ENCODE data around the gene TNS4. TPM values are rescaled to one million over a fixed set of nuclear protein-coding genes. Genes with fewer than 3 reads are reported as not detected.

The TNS4 gene
- total and polyA plus RNA-seq, 5 experiments from 2014 or later = not detected

DNA sequence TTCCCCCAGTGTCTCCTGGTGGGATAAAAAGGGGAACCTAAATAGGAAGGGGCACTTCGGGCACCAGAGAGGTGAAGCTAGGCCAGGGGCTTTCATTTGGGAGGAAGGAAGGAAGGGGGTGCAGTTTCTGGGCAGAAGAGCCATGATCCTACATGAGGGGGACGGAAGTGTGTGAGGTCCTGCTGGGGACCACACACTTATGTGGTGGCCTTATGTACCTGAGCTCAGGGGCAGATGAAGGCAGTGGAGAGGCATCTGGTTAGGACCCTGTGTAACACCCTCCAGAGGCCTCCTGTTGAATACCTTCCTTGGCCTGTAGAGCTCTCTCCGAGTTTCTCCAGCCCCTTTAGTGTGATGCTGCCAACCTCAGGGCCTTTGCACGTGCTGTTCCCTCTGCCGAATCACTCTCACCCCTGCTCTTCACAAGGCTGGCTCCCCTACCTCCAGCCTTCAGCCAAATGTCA lies 37.0 kb downstream of the TNS4 start:
- DNase-seq = no peak

DNA sequence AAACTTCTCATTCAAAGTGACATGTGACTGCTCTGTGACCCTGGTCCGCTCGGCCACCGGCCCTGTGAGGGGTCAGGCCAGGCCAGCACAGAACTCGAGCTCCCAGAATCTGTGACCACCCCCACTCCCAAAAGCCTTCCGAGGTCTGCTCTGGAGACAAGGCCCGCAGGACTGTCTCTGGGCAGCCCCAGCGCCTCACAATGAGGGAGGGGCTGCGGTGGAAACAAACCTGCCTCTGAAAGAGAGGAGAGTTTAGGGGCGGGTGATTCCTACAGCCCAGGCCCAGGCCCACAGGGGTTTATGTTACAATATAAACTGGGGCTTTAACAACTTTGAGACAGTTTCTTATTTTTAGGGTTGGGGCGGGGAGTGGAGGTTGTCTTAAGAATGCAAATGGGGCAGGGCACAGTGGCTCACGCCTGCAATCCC lies 38.3 kb downstream of the TNS4 start:
- ATAC-seq (no peak), DNase-seq (peak in 1 of 10 donors; percentile 27)
- no peaks in the 10 kb centered on the region for H3K36me3 Mint-ChIP-seq
- H3K4me1 Mint-ChIP-seq = peaks cover 0 to 2% (median 0%) of the 10 kb centered on the region in 4 donors
- no peak overlapping the region for H3K4me3 Mint-ChIP-seq
- peaks cover 0 to 2% (median 0%) of the 10 kb centered on the region in 5 donors for H3K27me3 Mint-ChIP-seq
- POLR2A ChIA-PET = interaction anchor here (0.7 to 1.0 kb wide), 4 partner anchors 12 to 105 kb away, joined by 3 to 4 read pairs (median 3); no protein-coding TSS in a partner anchor
- H3K27ac Mint-ChIP-seq = no peak overlapping the region
- no peaks in the 10 kb centered on the region for H3K9me3 Mint-ChIP-seq

More for the DNA sequence above, 37.0 kb downstream of the TNS4 start:
- Mint-ChIP-seq H3K4me3 (no peak overlapping the region), H3K9me3 (no peaks in the 10 kb centered on the region), H3K4me1 (peaks cover 0 to 2% (median 0%) of the 10 kb centered on the region in 4 donors), H3K27ac (peak overlapping the region in 1 of 10 donors; percentile 74), H3K36me3 (no peaks in the 10 kb centered on the region), H3K27me3 (peaks cover 0 to 2% (median 0%) of the 10 kb centered on the region in 5 donors)
- POLR2A ChIA-PET = interaction anchor here (1.6 kb wide), 1 partner anchor 12 kb away, joined by 6 read pairs; no protein-coding TSS in a partner anchor
- ATAC-seq = no peak

DNA sequence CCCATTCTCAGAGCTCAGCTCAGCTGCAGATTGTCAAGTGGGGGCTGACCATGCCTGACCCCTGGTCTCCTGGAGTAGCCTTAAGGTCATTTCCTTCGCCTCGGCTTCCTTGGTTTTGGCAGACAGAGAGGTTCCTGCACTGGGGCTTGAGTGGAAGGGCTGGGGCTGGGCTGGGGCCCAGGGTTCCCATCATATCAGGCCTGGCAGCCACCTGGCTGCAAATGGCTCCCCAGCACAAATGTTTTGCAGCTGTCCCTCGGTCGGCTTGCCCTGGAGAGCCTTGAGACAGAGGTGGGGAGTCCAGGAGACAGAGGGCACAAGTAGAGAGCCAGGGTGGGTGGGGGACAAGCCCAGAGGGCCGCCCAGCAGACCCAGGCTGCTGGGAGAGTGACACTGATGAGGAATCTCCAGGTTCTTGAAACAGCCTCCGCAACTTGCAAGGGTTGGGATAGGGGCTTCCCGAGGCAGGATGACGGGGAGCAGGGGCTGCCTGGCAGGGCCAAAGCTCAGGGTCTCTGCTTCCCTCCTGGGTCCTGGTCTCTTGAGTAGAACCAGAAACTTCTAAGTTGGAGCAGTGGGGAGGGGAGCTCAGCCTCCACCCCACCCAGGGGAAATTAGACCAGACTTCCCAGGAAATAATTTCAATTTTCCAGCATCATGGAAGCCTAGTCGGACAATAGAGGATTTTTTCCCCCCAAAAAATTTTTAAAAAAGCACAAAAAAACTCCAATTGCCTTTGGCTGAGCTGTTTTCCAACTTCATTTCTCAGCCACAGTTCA lies 38.9 kb downstream of the TNS4 start:
- no peaks in the 10 kb centered on the region for H3K36me3 Mint-ChIP-seq
- POLR2A ChIA-PET = interaction anchor here (1.0 kb wide), 1 partner anchor 12 kb away, joined by 3 read pairs; no protein-coding TSS in a partner anchor
- no peak for ATAC-seq
- peaks cover 0 to 2% (median 0%) of the 10 kb centered on the region in 4 donors for H3K4me1 Mint-ChIP-seq
- H3K27ac Mint-ChIP-seq = peak overlapping the region in 1 of 10 donors; percentile 46
- H3K9me3 Mint-ChIP-seq = no peaks in the 10 kb centered on the region
- peaks cover 0 to 2% (median 0%) of the 10 kb centered on the region in 5 donors for H3K27me3 Mint-ChIP-seq
- no peak overlapping the region for H3K4me3 Mint-ChIP-seq
- peak in 1 of 10 donors; percentile 31 for DNase-seq

DNA sequence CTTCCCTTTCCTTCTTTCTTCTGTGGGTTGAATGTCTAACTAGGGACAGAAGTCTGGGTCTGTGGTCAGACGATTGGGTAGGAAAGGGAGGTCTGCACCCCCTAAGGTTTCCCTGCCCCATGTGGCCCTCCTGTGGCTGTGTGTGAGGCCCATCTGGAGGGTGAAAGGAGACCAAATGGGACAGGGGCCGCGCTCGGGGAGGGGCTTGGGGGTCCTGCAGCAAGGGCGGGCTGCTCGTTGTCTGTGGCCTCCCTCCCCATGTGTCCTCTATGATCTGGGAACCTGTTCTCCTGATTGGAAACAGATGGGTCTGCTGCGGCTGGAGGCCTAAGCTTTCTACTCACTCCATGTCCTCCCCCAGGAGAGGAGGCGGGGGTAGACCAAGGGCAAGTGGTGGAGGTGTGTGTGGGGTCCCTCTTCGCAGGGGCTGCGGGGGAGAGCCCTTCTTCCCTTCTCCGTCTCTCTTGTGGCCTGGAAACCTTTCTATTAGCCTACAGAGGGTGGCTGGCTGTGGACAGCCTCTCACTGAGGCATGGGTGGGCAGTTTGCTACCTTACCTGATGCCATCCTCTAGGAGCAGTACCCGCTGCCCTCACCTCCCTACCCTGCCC lies 39.6 kb downstream of the TNS4 start:
- peak overlapping the region in 1 of 10 donors; percentile 46 for H3K27ac Mint-ChIP-seq
- no peak for ATAC-seq
- POLR2A ChIA-PET = no interaction called here
- H3K27me3 Mint-ChIP-seq = peaks cover 0 to under 1% (median 0%) of the 10 kb centered on the region in 5 donors
- no peak overlapping the region for H3K4me3 Mint-ChIP-seq
- no peaks in the 10 kb centered on the region for H3K36me3 Mint-ChIP-seq
- no peaks in the 10 kb centered on the region for H3K9me3 Mint-ChIP-seq
- H3K4me1 Mint-ChIP-seq = peaks cover 0 to 2% (median 0%) of the 10 kb centered on the region in 4 donors
- DNase-seq = peak in 1 of 10 donors; percentile 19

DNA sequence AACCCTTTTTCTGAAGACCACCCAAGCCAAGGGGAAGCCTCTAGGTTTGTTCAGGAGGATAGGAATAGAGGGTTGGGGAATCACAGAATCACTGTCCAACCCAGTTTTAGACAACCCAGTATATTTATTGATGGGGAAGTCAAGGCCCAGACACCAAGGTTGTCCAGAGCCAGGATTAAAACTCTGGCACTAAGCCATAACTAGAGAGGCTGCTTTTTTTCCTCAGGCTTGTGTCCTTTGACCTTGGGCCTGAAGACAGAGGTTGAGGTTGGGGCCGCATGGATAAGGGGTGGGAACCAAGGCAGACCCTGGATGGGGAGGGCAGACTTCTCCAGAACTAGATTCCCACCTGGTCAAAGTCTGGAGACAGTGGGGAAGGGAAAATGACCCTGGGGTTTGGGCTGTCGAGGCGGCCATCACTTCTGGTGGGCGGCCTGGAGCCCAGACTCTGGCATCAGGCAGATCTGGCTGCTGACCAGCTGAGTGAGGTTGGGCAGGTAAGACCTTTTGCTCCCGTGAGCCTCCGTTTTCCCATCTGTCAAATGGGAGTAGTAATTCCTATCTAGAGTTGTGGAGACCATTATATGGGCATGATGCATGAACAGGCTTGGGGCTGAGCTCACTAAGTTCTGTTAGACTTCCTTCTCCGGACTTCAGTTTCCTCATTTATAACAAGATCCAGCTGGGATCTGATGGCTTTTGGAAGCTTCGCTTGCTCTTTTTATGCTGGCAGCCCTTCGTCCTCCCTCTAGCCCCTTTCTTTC lies 40.3 kb downstream of the TNS4 start:
- no peaks in the 10 kb centered on the region for H3K36me3 Mint-ChIP-seq
- POLR2A ChIA-PET = interaction anchor here (0.6 kb wide), 1 partner anchor 19 kb away, joined by 6 read pairs; no protein-coding TSS in a partner anchor

DNA sequence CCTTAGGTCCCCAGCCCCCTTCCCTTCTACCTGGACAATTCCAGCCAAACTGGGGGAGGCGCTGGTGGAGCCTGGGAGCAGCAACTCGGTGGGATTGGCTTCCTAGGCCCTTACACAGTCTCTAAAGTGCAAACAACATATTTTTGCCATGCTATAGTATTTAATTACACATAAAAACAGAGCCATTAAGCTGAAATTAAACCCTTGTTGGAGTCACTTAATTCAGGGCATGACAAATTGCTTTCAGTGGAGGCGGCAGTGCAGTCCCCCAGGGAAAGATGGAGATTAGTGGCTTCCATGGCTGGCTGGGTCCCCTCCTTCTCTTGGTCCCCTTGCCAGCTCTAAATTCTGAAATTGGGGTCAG lies 40.8 kb downstream of the TNS4 start:
- H3K9me3 Mint-ChIP-seq = no peaks in the 10 kb centered on the region
- ATAC-seq (no peak), DNase-seq (no peak)
- H3K27ac Mint-ChIP-seq = peak overlapping the region in 1 of 10 donors; percentile 14
- H3K4me1 Mint-ChIP-seq = peaks cover 0 to 2% (median 0%) of the 10 kb centered on the region in 4 donors
- no peak overlapping the region for H3K4me3 Mint-ChIP-seq
- peaks cover 0 to 4% (median 0%) of the 10 kb centered on the region in 5 donors for H3K27me3 Mint-ChIP-seq
- POLR2A ChIA-PET = interaction anchor here (0.6 kb wide), 1 partner anchor 19 kb away, joined by 6 read pairs; no protein-coding TSS in a partner anchor
- no peaks in the 10 kb centered on the region for H3K36me3 Mint-ChIP-seq

More for the DNA sequence above, 40.3 kb downstream of the TNS4 start:
- DNase-seq = peak in 1 of 10 donors; percentile 45
- Mint-ChIP-seq H3K4me1 (peaks cover 0 to 2% (median 0%) of the 10 kb centered on the region in 4 donors), H3K27me3 (no peaks in the 10 kb centered on the region), H3K27ac (peak overlapping the region in 2 of 10 donors; percentile 14 to 43), H3K9me3 (no peaks in the 10 kb centered on the region), H3K4me3 (no peak overlapping the region)
- ATAC-seq = no peak

DNA sequence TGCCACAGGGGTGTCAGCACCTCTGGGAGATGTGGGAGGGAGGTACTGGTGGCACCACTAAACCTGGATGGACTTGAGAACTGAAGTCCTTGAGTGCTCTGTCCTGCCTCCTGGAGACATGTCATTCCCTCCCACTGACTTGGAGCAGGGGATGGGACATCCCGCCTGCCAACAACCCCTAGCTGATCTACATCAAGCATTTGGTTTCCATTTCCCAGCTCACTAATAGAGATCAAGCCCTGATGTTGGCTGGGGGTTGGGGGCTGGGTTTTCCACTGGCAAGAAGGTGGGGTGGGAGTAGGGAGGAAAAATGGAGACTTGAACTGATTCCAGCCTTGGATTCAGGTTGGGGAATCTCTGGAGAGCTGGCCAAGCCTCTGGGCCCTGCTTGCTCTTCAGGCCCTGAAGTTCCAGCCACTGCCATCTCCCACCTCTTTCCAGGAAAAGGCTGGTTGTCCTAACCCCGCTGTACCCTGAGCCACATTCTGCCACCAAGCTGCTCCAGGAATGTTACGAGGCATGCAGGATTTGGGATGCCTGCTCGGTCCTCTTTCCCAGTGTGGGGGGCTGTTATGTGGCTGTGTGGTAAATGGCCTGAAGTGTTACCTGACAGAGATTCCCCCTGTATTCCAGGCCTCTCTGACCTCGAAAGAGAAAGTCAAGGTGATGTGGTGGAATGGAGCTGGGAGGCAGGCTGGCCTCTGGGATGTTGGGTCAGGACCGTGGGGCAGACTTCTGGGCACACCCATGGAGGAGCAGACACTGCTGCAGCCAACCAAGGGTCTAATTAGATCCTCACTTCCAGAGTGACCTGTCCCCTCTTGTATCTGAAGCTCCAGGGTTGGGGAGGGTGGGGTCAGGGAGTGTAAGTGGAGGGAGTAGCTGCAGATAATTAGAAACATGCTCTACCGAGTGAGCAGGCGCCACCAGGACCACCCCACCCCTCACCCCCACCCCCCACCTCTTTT lies 41.5 kb downstream of the TNS4 start:
- Mint-ChIP-seq H3K4me3 (no peak overlapping the region), H3K4me1 (peaks cover 0 to 2% (median 0%) of the 10 kb centered on the region in 4 donors), H3K27me3 (peaks cover 0 to 4% (median 0%) of the 10 kb centered on the region in 5 donors), H3K27ac (no peak overlapping the region), H3K36me3 (no peaks in the 10 kb centered on the region), H3K9me3 (no peaks in the 10 kb centered on the region)
- POLR2A ChIA-PET = interaction anchor here (0.6 kb wide), 1 partner anchor 18 kb away, joined by 6 read pairs; no protein-coding TSS in a partner anchor
- ATAC-seq = no peak
- no peak for DNase-seq

DNA sequence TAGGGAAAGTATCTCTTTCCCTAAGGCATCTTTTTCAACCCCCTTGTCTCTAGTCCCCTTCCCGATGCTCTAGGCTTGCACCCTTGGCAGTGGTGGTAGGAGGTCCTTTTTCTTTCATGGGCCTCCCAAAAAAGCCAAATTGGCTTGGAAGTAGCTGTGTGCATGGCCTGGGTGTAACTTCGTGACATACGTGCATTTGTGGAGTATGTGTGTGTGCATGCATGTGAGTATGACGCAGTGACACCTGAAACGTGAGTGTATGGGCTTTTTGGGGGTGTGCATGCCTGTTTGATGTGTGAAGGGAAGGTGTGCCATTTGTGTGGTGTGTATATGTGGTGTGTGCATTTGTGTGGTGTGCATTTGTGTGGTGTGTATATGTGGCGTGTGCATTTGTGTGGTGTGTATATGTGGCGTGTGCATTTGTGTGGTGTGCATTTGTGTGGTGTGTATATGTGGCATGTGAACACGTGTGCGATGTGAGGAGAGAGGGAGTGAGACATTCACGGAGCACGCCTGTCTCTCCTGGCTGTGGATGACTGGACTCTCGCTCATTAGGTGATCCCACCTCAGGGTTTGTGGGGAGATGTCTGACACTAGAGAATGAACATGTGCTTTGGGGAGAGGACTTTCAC lies 42.5 kb downstream of the TNS4 start:
- Mint-ChIP-seq H3K9me3 (no peaks in the 10 kb centered on the region), H3K4me3 (no peak overlapping the region), H3K36me3 (no peaks in the 10 kb centered on the region), H3K4me1 (no peaks in the 10 kb centered on the region), H3K27me3 (peaks cover 0 to 4% (median 0%) of the 10 kb centered on the region in 5 donors), H3K27ac (peak overlapping the region in 1 of 10 donors; percentile 39)
- POLR2A ChIA-PET = interaction anchor here (0.7 kb wide), 1 partner anchor 412 kb away, joined by 3 read pairs; no protein-coding TSS in a partner anchor
- DNase-seq (no peak), ATAC-seq (no peak)

DNA sequence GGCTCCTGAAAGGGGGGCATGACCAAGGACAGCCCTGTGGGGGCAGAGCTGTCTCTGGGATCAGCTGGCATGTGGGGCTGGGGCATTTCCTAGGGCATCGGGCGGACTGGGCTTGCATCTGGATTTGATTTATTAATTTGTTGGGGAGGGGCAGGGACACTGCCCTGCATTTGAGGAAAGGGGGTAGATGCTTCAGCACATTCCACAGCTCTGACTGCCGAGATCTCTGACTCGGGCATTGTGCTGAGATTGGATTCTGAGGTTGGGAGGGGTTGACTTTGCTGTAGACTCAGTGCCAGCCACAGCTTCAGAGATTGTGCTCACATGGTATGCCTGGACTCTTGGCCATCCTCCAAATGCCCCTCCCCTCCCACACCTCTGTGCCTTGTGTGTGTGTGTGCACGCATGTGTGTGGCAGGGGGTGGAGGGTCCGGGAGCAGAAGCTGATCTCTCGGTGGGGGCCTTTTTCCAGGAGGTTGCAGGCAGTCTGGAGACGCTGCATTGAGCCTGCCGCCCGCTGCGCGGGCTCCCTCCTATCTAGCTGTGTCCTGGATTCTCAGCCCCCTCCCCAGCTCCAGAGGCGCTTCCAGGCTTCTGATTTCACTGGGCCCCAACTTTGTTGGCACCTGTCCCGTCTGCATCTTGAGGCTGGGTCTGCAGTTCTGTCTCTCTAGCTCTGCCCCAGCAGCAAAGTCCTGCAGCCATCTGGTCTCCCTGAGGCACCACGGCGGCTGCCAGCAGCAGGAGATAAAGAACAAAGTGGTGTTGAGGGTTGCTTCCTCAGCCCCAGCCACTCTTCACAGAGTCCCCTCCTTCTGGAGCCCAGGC lies 43.2 kb downstream of the TNS4 start:
- ATAC-seq (no peak), DNase-seq (no peak)
- H3K9me3 Mint-ChIP-seq = no peaks in the 10 kb centered on the region
- peaks cover 0 to 4% (median 0%) of the 10 kb centered on the region in 5 donors for H3K27me3 Mint-ChIP-seq
- POLR2A ChIA-PET = interaction anchor here (0.7 kb wide), 1 partner anchor 413 kb away, joined by 3 read pairs; no protein-coding TSS in a partner anchor
- H3K36me3 Mint-ChIP-seq = no peaks in the 10 kb centered on the region
- no peak overlapping the region for H3K27ac Mint-ChIP-seq
- H3K4me3 Mint-ChIP-seq = no peak overlapping the region
- H3K4me1 Mint-ChIP-seq = no peaks in the 10 kb centered on the region

DNA sequence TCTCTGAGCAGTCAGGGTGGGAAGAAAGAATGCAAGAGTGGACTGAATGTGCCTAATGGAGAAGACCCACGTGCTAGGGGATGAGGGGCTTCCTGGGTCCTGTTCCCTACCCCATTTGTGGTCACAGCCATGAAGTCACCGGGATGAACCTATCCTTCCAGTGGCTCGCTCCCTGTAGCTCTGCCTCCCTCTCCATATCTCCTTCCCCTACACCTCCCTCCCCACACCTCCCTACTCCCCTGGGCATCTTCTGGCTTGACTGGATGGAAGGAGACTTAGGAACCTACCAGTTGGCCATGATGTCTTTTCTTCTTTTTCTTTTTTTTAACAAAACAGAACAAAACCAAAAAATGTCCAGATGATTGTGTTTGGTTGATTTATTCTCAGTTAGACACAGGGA lies 44.1 kb downstream of the TNS4 start:
- DNase-seq = no peak
- Mint-ChIP-seq H3K36me3 (no peaks in the 10 kb centered on the region), H3K9me3 (no peaks in the 10 kb centered on the region), H3K27me3 (peaks cover 0 to 4% (median 0%) of the 10 kb centered on the region in 5 donors), H3K4me3 (no peak overlapping the region), H3K4me1 (no peaks in the 10 kb centered on the region), H3K27ac (no peak overlapping the region)
- POLR2A ChIA-PET = no interaction called here
- no peak for ATAC-seq

Data from naive thymus-derived CD8-positive, alpha-beta T cell (primary cell).